ENCODE measurements around the gene RAB36.

Gene RAB36

GRCh38 chr22:23145878-23146470, 697 bp downstream of the RAB36 start:
- Histone ChIP-seq H3K27ac (ENCODE audit: low read length) (no peak overlapping the region), H3K79me2 (ENCODE audit: insufficient read depth, low read length) (no peaks in the 10 kb centered on the region), H3K9ac (ENCODE audit: low read depth, low read length) (no peak overlapping the region), H4K20me1 (ENCODE audit: insufficient read depth, low read length) (no peaks in the 10 kb centered on the region), H3K4me1 (ENCODE audit: insufficient read depth, low read length) (peaks cover 18% of the 10 kb centered on the region), H3K4me2 (ENCODE audit: insufficient read depth, low read length) (no peak overlapping the region), H3K36me3 (ENCODE audit: insufficient read depth, low read length) (no peaks in the 10 kb centered on the region), H3K4me3 (ENCODE audit: low read depth in 1 of 2, low read length in 2 of 2) (no peak overlapping the region), H2AFZ (ENCODE audit: low read depth, low read length) (no peak overlapping the region), H3K9me3 (ENCODE audit: insufficient read depth, low read length, severe bottlenecking) (no peaks in the 10 kb centered on the region), H3K27me3 (ENCODE audit: insufficient read depth, low read length, poor library complexity) (peaks cover 2% of the 10 kb centered on the region)
- ATAC-seq (ENCODE audit: insufficient read depth, low read depth) (no peak), DNase-seq (no peak)
- TF ChIP-seq EZH2 (IDR thresholded peaks at IDR 0.05; ENCODE audit: borderline replicate concordance, low read depth, low read length, severe bottlenecking), result no peak
- TF ChIP-seq, protein P1, sequence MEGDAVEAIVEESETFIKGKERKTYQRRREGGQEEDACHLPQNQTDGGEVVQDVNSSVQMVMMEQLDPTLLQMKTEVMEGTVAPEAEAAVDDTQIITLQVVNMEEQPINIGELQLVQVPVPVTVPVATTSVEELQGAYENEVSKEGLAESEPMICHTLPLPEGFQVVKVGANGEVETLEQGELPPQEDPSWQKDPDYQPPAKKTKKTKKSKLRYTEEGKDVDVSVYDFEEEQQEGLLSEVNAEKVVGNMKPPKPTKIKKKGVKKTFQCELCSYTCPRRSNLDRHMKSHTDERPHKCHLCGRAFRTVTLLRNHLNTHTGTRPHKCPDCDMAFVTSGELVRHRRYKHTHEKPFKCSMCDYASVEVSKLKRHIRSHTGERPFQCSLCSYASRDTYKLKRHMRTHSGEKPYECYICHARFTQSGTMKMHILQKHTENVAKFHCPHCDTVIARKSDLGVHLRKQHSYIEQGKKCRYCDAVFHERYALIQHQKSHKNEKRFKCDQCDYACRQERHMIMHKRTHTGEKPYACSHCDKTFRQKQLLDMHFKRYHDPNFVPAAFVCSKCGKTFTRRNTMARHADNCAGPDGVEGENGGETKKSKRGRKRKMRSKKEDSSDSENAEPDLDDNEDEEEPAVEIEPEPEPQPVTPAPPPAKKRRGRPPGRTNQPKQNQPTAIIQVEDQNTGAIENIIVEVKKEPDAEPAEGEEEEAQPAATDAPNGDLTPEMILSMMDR (IDR thresholded peaks at IDR 0.05; ENCODE audit: borderline replicate concordance, extremely low read depth, low read length, poor library complexity, severe bottlenecking), result no peak

DNA sequence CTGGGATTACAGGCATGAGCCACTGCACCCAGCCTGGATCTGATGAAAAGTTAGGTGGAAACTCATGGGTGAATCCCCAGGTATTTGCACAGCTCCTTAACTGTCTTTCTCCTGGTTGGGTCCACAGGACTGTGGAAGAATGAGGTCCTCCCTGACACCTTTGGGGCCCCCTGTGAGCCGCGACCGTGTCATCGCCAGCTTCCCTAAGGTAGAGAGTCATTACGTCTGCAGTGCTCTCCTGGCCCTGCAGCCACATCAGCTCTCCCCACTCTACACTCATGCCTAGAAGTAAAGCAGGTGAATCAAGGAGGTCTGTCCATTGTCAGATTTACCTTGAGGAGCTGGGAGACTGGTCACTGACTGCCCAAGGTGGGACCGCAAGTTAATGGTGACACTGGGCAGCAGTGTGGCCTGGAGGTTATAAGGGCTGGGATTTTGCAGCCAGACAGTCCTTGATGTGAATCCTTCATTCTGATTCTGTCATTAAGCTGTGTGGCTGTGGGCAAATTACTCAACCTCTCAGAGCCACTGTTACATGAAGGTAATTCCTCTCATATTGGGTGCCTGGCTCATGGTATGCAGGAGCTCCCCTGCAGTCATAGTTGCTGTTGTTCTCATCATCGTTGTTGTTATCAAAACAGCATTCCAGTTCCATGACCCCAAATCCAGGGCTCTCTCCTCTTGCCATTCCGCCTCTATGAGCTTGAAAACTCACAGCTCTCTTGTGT, 1.4 kb downstream of the RAB36 start:
- H3K4me1 ChIP-seq (ENCODE audit: insufficient read depth, low read length), result peaks cover 13% of the 10 kb centered on the region
- no peaks in the 10 kb centered on the region for H4K20me1 ChIP-seq (ENCODE audit: insufficient read depth, low read length)
- H3K36me3 ChIP-seq (ENCODE audit: insufficient read depth, low read length), result no peaks in the 10 kb centered on the region
- TF ChIP-seq, protein P1 (IDR thresholded peaks at IDR 0.05; ENCODE audit: borderline replicate concordance, extremely low read depth, low read length, poor library complexity, severe bottlenecking), result no peak
- TF ChIP-seq EZH2 (IDR thresholded peaks at IDR 0.05; ENCODE audit: borderline replicate concordance, low read depth, low read length, severe bottlenecking), result no peak
- no peak for ATAC-seq (ENCODE audit: insufficient read depth, low read depth)
- no peak for DNase-seq
- H3K4me3 ChIP-seq (ENCODE audit: low read depth in 1 of 2, low read length in 2 of 2), result no peak overlapping the region
- H3K27ac ChIP-seq (ENCODE audit: low read length), result no peak overlapping the region
- peaks cover 2% of the 10 kb centered on the region for H3K27me3 ChIP-seq (ENCODE audit: insufficient read depth, low read length, poor library complexity)
- H3K9ac ChIP-seq (ENCODE audit: low read depth, low read length), result no peak overlapping the region
- no peak overlapping the region for H2AFZ ChIP-seq (ENCODE audit: low read depth, low read length)
- no peaks in the 10 kb centered on the region for H3K9me3 ChIP-seq (ENCODE audit: insufficient read depth, low read length, severe bottlenecking)
- H3K4me2 ChIP-seq (ENCODE audit: insufficient read depth, low read length), result no peak overlapping the region
- no peaks in the 10 kb centered on the region for H3K79me2 ChIP-seq (ENCODE audit: insufficient read depth, low read length)

GRCh38 chr22:23147617-23148387, 2.5 kb downstream of the RAB36 start:
- TF ChIP-seq, protein P1 (IDR thresholded peaks at IDR 0.05; ENCODE audit: borderline replicate concordance, extremely low read depth, low read length, poor library complexity, severe bottlenecking), result no peak
- TF ChIP-seq EZH2 (IDR thresholded peaks at IDR 0.05; ENCODE audit: borderline replicate concordance, low read depth, low read length, severe bottlenecking), result no peak
- Histone ChIP-seq H3K27ac (ENCODE audit: low read length) (no peak overlapping the region), H3K9me3 (ENCODE audit: insufficient read depth, low read length, severe bottlenecking) (no peaks in the 10 kb centered on the region), H4K20me1 (ENCODE audit: insufficient read depth, low read length) (no peaks in the 10 kb centered on the region), H3K4me3 (ENCODE audit: low read depth in 1 of 2, low read length in 2 of 2) (no peak overlapping the region), H3K4me2 (ENCODE audit: insufficient read depth, low read length) (no peak overlapping the region), H3K27me3 (ENCODE audit: insufficient read depth, low read length, poor library complexity) (peaks cover 2% of the 10 kb centered on the region), H3K79me2 (ENCODE audit: insufficient read depth, low read length) (no peaks in the 10 kb centered on the region), H3K9ac (ENCODE audit: low read depth, low read length) (no peak overlapping the region), H3K36me3 (ENCODE audit: insufficient read depth, low read length) (no peaks in the 10 kb centered on the region), H3K4me1 (ENCODE audit: insufficient read depth, low read length) (peaks cover 2% of the 10 kb centered on the region), H2AFZ (ENCODE audit: low read depth, low read length) (no peak overlapping the region)
- no peak for DNase-seq
- ATAC-seq (ENCODE audit: insufficient read depth, low read depth), result no peak
